Inferior parietal cortex (tissue), 1 donor: ENCODE data around the gene CATSPER1.

Source experiments
- DNase-seq: peaks from one replicate; pipeline ENCODE4 v3.0.0-alpha.2; 2016; ENCODE audit errors: extremely low spot score

The CATSPER1 gene

DNA sequence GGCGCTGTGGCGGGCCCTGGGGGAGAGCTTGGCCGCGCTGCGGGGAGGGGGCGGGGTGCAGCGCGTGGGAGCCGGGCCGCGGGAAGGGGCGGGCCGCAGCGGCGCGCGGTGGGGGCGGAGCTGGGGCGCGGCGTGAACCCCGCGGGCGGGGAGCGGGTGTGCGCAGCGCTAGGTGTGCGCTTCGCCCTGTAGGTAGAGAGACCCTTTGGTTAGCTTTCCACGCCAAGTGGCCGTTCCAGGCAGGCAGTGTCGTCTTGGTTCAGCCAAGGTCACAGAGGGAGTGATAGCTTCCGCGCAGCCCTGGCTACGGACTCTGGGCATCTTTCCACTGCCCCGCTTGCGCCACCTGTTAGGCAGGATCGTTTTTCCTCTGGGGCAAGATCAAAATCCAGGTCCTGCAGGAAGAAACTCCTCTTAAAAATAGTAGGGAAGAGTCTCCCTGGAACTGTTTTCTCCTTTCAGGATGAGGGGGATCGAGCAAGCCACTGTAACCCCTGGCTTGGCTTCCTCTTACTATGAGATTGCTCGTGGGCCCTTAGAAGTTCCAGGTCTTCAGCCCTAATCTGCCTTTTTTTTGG, 23.5 kb downstream of the CATSPER1 start:
- peak; percentile 40 for DNase-seq

DNA sequence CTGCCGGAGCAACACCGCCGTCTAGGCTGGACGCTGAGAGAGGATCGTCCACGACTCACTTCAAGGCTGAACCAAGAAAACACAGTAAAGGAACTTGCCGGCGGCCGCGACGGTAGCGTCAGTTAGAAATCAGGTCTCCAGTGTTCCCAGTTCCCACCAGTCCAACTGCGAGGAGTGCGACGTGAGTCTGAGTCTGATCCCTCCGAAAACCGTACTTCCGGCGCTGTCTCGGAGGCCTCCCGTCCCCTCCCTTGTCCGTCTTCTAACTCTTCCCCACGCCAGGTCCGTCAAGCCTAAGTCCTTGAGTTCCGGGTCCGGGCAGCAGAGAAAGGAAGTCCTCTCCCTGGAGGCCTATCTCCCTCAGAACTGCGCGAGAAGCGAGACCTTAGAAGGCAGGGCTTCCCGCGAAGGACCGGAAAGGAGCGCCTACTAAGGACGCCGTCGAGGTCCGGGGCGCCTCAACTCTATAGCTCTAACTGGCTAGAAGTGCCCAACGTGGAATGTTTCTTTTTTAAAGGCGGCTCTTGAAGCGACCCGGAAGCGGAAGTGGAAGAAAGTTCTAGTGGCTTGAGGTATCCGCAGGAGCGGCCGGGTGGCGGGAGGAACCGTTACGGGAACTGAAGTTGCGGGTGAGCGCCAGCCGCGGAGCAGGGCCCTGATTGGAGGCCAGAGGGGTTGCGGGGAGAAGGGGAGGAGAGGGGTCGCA, 24.2 kb downstream of the CATSPER1 start, which contains the start of the genes BANF1 and EIF1AD:
Gene BANF1 (plus strand): TSS at position 562 of the 706 bp plus-strand sequence. CDS start 748 bp downstream, outside the sequence.
Gene EIF1AD (minus strand): TSS at position 216 of the 706 bp plus-strand sequence. CDS start 1,768 bp downstream, outside the sequence.
- DNase-seq: peak; percentile 99

GRCh38 chr11:65997286-65997685, 29.0 kb downstream of the CATSPER1 start:
- no peak for DNase-seq

- no peak for DNase-seq
Measured at GRCh38 chr11:65992056-65992455, 34.2 kb downstream of the CATSPER1 start.

DNA sequence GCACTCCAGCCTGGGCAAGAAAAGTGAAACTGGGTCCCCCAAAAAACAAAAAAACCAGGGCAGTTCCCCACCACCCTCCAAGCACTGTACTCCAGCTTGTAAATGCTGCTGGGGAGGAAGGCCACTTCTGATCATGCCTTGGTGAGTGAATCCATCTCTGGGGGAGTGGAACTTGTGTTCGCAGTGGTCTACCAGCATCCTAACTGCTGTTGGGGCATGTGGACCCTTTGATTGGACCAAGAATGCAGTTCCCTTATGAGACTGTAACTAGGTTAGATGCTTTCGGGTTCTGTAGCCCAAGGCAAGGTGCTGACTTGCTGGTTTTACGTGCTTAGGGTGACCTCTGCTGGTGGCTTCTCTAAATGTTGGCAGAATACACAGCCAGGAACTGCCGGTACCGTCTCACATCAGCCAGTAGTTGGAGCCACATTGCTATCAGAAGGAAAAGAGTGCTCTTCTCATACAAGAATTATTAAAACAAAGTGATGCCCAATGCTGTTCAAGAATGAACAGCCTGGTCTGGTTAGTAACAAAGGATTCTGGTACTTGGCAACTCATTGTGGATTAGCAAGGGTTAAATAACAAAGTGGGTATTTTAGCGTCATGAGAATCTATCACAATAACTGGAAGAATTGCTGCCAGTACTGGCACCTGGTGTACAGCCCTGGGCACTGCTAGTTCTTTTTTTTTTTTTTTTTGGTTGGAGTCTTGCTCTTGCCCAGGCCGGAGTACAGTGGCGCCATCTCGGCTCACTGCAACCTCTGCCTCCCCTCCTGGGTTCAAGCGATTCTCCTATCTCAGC, 37.3 kb downstream of the CATSPER1 start:
- peak; percentile 96 for DNase-seq

DNA sequence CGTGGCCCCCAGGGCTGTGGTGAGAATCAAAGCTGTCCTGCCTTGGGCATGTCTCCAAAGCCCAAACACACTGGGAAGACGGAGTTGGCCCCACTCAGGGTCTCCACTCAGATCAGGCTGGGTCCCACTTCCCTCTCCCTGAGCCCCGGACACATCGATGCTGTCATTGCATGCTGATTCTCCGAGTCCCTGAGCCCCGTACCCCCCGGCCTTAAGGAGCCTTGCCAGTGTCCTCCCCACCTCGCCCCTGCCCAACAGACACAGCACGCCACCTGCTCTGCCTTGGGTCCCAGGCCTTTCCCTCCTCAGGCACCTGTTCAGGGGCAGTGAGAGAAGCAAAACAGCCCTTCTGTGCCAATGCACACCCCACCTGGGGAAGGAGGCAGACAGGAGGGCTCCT, 38.9 kb downstream of the CATSPER1 start:
- no peak for DNase-seq

DNA sequence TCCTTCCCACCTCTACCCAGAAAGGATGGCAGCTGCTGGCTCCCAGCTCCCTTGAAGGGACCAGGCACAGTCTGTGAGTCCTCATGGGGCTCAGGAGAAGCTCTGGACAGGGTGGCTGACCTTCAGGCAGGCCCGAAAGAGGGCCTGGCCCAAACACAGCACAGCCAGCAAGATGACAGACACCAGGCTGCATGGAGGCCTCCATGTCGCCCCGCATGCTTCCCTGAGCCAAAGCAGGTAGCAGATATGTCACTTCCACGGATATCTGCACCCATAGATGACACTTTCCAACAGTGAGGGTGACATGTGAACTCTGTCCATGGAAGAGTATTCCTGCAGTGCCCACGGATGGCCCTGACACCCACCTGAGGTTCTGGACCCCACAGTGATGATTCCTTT, 42.7 kb downstream of the CATSPER1 start:
- no peak for DNase-seq

DNA sequence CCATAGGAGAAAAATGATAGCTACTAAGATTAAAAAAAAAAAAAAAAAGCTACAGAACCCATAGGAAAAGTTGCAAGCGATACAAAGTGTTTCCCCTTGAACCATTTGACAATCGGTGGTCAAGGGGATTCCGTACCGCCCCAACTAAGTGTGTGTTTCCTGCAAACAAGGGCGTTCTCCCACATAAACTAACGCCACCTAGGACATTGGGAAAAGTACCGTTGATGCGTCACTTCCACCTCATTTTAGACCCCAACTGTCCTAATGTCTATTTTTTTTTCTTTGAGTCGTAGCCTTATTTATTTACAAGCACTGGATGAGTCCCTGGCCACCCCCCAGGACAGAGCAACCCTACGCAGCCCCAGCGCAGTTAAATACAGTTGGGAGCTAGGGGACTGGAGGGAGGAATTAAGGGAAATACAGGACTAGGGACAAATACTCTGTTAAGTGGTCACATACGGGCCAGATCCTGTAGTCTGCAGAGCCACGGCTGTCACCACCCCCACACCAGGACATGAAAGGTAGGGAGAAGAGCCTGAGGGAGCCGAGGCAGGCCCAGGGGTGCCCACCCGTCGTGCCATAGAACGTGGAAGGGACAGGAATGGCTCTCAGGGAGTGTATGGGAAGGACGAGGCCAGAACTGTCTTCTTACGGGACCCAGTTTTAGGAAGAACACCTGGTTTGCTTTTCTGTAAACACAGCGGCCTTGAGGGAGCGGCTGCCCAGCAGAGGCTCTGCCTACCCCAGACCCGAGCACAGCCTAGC, 43.3 kb downstream of the CATSPER1 start:
- no peak for DNase-seq

DNA sequence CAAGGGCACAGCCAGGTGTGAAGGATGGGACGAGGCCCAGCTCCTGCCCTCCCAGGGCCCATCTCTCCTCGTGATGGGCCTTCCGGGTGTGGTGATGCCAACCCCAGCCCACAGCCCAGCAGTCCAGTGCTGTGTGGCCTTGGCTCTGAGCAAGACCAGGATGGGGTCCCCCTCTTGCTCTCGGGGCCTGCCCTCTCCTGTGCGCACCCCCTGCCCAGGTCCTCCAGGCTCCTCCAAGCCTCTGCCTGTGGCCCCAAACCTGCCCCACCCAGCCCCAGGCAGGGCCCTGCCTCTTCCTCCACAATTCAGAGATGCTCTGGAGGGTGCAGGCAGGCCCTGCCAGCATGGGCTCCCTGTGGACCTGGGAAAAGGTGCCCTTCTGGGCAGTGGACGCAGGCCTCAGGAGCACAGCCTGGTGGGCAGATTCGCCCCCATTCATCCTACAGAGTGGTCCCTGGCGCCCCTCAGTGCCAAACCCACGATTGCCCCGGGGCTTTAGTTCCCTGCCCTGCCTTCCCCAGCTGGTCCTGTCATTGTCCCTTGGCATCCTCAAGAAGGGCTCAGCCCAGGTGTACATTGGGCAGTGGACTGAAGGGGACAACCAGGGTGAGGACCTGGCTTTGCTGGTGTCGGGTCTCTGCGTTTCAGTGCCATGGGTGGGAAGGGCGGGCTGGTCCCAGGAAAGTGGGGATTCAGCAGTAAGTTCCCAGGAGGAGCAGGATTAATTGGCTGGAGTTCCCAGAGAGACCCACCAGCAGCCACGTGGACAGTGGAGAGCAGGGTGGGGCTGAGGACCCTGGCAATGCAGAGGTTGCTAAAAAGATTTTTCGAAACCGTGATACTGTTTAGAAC, 44.1 kb downstream of the CATSPER1 start:
- DNase-seq: no peak

DNA sequence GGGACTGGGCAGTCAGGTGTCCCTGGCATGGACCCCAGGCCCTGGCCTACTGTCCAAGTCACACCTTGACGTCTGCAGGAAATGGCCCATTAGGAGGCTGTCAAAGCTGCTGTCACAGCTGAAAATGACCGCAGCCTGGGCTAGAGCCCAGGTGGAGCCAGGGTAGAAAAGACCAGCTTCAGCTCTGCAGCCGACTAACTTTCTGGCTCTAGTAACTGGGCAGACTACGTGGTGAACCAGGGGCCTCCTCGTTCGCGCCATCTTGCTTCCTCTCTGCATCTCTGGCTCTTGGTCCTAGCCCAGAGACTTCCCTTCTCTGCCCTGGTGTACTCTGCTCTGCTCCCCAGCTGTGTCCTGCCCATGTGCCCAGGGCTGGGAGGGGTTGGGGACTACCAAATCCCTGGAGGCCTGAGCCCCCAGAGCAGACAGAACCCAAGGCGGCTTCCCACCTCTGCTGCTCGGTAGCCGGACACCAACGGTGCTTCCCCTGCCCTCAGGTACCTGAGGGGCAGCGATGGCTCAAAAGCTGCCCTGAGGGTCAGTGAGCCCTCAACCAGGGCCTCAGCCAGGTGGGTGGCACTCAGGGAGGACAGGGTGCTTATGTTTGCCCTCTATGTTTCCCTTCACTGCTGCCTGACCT, 45.1 kb downstream of the CATSPER1 start:
- DNase-seq: no peak

DNA sequence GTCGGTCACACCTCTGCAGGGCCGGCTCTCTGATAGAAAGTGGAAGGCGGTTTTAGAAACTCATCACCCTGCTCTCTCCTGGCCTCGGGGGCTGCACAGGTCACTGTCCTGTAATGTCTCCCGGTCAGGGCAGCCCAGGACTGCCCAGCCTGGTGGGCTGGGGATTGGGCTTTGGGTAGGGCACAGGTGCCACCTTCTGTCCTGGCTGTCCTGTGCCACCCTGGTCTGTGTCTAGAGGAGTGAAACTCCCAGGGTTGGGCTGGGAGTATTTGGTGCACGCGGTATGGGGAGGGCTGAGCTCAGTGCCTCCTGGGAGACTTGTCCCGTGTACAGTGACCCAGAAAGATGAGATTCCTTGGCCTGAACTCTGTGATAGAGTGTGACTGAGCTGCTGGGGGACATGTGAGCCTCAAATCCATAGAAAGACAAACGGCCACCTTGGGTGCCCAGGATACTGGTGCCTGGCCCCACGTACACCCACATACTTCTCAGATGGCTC, 47.0 kb downstream of the CATSPER1 start:
- no peak for DNase-seq

GRCh38 chr11:65978391-65979238, 47.7 kb downstream of the CATSPER1 start:
- DNase-seq: no peak

DNA sequence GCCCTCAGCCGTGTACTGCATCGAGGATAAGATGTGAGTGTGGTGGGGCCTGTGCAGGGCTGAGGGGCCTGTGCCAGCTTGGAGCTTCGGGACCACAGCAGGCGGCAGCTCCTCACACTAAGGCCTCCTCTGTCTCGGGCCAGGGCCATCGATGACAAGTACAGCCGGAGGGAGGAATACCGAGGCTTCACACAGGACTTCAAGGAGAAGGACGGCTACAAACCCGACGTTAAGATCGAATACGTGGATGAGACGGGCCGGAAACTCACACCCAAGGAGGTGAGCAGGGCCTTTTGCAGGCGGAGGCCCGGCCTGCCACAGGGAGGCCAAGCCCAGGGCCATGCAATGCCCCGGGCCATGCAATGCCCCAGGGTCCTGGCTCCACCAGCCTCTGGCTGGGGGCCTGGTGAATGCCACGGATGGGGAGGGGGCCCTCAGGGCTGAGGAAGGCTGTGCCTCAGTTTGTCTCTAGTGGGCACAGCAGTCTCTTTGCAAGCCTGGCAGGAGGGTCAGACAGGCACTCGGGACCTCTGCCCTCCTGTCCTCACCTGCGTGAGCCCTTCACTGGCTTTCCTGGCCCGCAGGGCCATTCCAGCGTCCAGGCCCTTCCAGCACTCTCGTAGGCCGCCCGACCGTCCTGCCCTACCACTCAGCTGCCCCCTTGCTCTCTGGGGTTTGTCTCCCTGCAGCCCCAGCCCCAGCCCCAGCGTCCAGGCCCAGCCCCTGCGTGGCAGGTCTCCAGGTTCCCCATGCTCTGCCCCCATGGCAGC, 48.5 kb downstream of the CATSPER1 start:
- no peak for DNase-seq

- no peak for DNase-seq
Measured at GRCh38 chr11:65976216-65977176, 49.8 kb downstream of the CATSPER1 start.

DNA sequence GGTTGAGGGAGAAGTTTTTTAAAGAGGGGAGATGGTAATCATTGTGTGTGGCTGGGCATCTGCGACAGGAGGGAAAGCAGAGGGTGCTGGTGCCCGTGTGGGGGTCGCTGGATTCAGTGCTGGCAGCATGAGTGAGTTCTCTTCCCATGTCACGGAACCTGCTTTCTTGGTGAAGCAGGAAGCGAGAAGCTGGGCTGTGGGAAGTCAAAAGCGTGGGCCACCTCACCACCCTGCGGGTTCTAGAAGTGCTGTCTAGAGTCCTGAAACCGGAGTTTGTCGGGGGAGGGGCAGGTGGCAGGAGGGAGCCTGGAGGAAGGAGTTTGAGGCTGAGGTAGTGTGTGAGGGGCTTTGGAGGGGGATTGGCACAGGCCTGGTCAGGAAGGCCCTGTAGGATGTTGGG, 50.5 kb downstream of the CATSPER1 start:
- DNase-seq: no peak

DNA sequence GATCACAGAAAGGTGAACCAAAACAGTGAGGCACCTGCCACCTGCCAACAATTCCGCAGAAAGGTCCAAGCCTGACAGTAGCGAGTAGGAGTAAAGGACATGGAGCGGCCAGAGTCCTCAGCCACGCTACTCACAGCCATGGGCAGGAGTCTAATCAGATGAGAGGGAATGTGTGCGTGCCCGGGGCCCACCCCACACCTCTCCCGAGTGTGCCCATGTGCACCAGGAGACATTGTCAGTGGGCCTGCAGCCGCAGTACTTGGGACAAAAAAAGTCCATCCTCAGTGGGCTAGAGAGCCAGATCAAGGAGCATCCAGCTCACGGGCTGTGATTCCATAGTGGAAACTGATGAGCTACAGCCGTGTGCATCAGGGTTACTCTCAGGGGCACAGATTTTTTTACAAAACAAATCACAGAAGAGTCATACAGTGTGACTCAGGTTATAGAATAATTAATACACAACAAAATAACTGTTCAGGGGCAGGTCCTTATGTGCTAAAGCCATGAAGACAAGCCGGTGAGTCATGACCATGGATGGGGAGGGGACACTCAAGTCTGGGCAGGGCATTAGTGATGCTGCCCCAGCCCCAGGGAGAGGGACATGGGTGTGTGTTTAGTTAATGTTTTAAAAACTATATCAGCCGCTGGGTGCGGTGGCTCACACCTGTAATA, 52.7 kb downstream of the CATSPER1 start:
- no peak for DNase-seq

DNA sequence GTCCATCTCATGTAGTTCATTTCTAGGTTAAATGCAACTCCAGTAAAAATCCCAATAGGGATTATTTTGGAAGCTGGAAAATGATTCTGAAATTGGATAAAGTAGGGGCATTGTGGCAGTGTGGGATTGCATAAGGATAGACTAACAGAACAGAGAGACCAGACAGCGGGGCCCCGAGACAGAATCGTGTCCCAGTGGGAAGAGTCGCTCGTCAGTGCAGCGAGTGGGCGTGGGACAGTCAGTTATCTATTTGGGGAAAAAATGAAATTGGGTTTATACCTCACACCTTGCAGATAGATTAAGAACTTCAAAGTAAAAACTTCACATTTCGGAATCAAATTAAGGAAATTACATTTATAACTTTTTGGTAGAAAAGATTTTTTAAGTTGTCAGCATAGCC, 54.2 kb downstream of the CATSPER1 start:
- DNase-seq: no peak
